CD4-positive, alpha-beta T cell treated with Interferon alpha-2 for 1 hour (primary cell): ENCODE results near the gene CDA.

Experiments used
- DNase-seq, 2 donors: peaks; one replicate each; pipeline ENCODE4 v3.0.0-alpha.2; 2020 to 2022

CDA gene

DNA sequence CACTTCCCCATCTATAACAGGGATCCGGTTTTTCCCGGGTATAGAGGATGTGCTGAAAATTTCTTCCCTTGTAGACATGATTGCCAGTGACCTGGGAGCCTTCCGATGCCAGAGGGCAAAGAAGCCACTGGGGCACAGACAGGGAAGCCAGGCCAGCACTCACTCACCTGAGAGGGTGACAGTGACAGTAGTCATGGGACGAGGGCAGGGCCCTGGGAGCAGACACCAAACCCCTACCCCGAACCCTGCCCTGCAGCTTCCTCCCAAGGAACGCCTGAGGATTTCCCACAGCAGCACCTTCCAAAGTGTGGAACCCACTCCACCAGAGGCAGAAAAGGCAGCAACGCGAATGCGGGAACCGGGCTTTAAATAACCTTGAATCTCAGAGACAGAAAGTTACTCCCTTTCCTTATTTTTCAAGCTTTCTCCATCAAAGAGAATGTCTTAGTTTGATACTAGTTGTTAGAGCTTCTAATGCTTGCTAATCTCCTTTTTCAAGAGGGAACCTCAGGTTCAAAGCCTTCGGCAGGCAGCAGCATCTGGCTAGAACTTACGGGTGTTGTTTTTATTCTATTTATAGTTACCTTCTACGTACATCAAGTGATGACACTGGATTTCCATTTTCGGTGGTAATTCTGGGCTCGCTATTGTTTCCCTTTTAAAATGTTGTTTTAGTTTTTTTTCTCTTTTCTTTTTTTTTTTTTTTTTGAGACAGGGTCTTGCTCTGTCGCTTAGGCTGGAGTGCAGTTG is 69.4 kb downstream of the CDA start:
- no peak for DNase-seq

- DNase-seq: no peak
Observed at GRCh38 chr1:20660363-20660762, 71.5 kb downstream of the CDA start.

DNA sequence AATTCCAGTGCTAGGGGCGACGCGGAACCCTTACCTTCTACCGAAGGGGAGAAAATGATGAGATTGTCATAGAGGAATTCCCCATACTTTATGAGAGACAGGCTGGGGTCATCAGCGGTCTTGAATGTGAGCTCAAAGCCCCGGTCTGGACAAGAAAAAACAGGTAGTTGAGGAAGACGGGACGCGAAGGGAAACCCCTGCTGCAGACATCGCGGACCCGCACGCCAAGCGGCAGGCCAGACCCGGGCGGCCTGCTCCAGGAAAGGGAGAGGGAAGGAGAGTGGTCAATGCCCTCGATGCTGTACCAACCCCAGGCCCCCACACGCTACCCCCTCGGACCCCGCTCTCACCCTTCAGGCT is 71.9 kb downstream of the CDA start:
- DNase-seq: peak in 1 of 2 donors; percentile 18

DNA sequence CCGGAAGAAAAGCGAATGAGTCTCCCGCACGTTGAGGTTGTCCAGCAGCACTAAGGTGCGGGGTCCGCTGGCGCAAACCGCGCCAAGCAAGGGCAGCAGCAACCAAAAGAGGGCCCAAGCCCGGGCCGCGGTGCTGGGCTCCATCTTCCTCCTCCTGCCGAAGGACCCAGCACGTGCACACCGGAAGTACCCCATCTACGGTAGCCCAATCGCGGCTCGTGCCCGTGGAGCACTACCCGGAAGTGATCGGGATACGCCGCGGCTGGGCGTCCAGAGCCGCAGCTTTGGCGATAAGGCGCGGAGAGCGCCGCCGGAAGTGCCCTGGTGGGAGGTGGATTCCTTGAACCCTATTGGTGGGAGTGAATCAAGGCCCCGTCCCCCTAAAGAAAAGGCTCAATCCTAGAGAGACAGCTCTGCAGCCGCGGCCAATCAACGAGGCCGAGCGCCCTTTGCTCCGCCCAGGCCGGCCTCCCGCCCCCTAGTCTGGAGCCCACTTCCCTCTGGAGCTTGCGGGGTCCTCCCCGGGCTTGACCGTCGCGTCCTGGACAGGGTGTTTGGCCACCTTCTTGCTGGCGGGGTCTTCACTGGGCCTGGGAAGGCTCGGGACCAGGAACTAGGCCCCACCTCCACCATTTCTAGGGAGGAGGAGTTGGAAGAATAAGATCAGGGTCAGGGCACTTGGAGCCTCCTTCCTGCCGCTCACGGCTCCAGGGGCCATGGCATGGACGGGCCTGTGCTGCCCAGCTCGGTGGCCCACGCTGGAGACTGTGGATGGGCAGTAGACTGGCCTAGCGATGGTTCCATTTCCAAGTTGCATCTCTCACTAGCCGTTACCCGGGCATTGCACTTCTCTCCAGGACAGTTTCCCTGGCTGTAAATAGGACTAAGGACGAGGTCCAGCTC is 72.6 kb downstream of the CDA start, which contains the start of gene DDOST:
DDOST (minus strand) TSS at position 163 of the 903 bp plus-strand sequence; CDS start at position 144, 19 bp downstream.
- DNase-seq: peak; percentile 95 to 96

- DNase-seq: no peak
Observed at GRCh38 chr1:20662110-20662475, 73.2 kb downstream of the CDA start.

DNA sequence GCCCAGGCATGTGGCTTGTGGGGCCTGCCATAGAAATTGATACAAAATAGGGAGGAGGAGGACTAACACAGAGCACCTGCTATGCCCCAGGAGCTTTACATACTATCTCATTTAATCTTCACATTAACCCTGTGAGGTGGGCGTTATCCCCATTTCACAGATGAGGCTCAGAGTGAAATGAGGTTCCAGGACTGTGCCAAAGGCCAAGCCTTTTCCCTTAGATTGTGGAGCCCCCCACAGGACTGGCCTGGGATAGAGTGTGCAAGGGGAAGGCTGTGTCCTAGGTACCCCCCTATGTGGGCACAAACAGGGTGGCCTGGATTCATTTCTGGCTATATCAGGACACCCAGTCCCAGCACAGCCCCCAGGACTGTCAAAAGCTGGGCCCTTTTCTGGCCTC is 74.5 kb downstream of the CDA start:
- no peak for DNase-seq

DNA sequence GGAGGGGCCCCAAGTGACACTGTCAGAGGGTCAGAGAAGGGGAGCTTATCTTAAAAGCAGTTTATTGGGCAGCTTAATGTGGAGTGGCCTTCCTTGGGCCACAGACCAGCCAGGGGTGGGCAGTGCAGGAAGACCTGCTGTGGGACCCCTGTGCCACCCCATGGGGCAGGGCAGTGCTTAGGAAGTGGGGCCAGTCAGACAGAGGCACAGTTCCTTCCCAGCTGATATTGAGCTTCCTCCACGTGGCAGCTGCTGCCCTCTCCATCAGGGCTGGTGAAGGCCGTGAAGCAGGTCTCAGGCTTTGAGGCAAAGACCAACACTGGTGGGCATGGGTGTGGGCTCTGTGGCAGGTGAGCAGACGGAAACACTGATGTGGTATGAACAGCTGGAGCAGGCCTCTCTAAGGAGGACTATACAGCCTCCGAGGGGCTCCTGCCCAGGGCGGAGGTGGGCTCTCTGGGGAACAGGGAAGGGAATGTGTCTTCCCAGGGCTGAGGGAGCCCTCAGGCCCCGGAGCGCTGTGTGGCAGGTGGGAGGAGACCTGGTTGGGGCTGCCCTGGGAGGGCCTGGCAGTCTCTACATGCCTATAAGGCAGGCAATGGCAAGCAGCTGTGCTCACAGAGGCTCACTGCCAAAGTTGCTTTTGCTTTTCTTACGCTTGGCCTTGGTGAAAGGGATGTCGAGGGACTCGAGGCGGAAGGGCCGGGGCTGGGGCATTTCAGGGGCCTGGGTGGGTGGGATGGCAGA is 75.2 kb downstream of the CDA start:
- no peak for DNase-seq

GRCh38 chr1:20665726-20666125 is 76.8 kb downstream of the CDA start:
- no peak for DNase-seq

- DNase-seq: no peak
Observed at GRCh38 chr1:20666146-20666545, 77.2 kb downstream of the CDA start.

DNA sequence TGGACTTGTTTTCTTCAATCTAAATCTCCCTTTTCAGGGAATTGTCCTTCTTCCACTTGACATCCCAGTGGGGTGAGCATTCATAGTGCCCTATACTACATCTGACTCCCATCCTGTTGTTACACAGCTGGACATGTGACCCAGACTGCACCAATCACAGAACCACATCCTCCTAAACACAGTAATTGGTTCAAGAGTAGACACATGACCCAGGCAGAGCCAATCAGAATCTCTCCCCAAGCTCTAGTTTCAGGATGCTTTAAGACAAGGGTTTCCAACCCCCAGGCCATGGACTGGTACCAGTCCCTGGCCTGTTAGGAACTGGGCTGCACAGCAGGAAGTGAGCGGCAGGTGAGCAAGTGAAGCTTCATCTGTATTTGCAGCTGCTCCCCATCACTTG is 77.9 kb downstream of the CDA start:
- DNase-seq: peak in 1 of 2 donors; percentile 13
